HepG2 (cell line): ENCODE measurements around the gene ZNRF3. TPM values are rescaled to one million over a fixed set of nuclear protein-coding genes. Genes with fewer than 3 reads are reported as not detected.

Experiments used
- ADNP ChIP-seq: sonication (generic); formaldehyde crosslinking; IDR thresholded peaks from 2 replicates; pipeline ENCODE4 v1.4.0; 2020; ENCODE audit warnings: missing genetic modification reagents
- EP300 ChIP-seq, 3 experiments: sonication (generic) in 1 of 3; formaldehyde crosslinking in 1 of 3; IDR thresholded peaks; 2 replicates each; pipeline versions ENCODE4 v1.5.1 to v1.6.1; 2011 to 2020; ENCODE audit warnings: low read depth in 2 of 3, low read length in 2 of 3, borderline replicate concordance in 1 of 3, improper control_type of control experiment in 1 of 3, mild to moderate bottlenecking in 1 of 3, missing genetic modification reagents in 1 of 3, moderate library complexity in 1 of 3
- HNRNPLL ChIP-seq: fragments of 200-400 bp; formaldehyde crosslinking; IDR thresholded peaks from 2 replicates; pipeline ENCODE4 v1.6.1; 2017; ENCODE audit warnings: mild to moderate bottlenecking, low read depth, low read length; ENCODE audit not compliant: poor library complexity, severe bottlenecking
- MED1 ChIP-seq: sonication (generic); formaldehyde crosslinking; IDR thresholded peaks from 2 replicates; pipeline ENCODE4 v1.4.0; 2020; ENCODE audit warnings: missing genetic modification reagents
- PHF8 ChIP-seq: sonication (generic); formaldehyde crosslinking; IDR thresholded peaks from 2 replicates; pipeline ENCODE4 v1.5.0; 2020; ENCODE audit warnings: missing genetic modification reagents
- POLR2AphosphoS5 ChIP-seq: IDR thresholded peaks from 2 replicates; pipeline ENCODE4 v1.6.1; 2012; ENCODE audit warnings: low read depth, low read length
- REST ChIP-seq, 2 experiments: IDR thresholded peaks; 2 replicates each; pipeline ENCODE4 v1.6.1; 2011 to 2012; ENCODE audit warnings: low read length in 2 of 2, borderline replicate concordance in 1 of 2, low read depth in 1 of 2, mild to moderate bottlenecking in 1 of 2, moderate library complexity in 1 of 2
- SMC3 ChIP-seq: IDR thresholded peaks from 2 replicates; pipeline ENCODE4 v1.6.1; 2011; ENCODE audit warnings: low read length, improper control_type of control experiment
- SNAI1 ChIP-seq: sonication (generic); formaldehyde crosslinking; IDR thresholded peaks from 2 replicates; pipeline ENCODE4 v1.5.0; 2020; ENCODE audit warnings: mild to moderate bottlenecking, missing genetic modification reagents, borderline replicate concordance
- TFE3 ChIP-seq: IDR thresholded peaks from 2 replicates; pipeline ENCODE4 v1.6.1; 2016
- ZNF33B ChIP-seq: sonication (generic); formaldehyde crosslinking; IDR thresholded peaks from 2 replicates; pipeline ENCODE4 v1.5.1; 2020; ENCODE audit warnings: mild to moderate bottlenecking, missing genetic modification reagents
- ZNF441 ChIP-seq: sonication (generic); formaldehyde crosslinking; IDR thresholded peaks from 2 replicates; pipeline ENCODE4 v1.7.0; 2021; ENCODE audit warnings: missing genetic modification reagents, borderline replicate concordance
- ZNF543 ChIP-seq: sonication (generic); formaldehyde crosslinking; IDR thresholded peaks from 2 replicates; pipeline ENCODE4 v1.4.0; 2020; ENCODE audit warnings: mild to moderate bottlenecking, missing genetic modification reagents
- polyA plus RNA-seq, 8 experiments: library from polyadenylated mRNA; depleted of rRNA in 3 of 8; stranded (reverse) in 7 of 8; unstranded in 1 of 8; fragments of >200 nt; fragmentation: Illumina TruSeq in 4 of 8; extraction: Trizol in 4 of 8; gene quantifications; 2 replicates each; pipeline versions ENCODE4 v1.2.1 to v1.2.3, GENCODE V29; 2011 to 2016; ENCODE audit warnings: low read depth in 4 of 8, missing spikeins in 1 of 8, mixed read lengths in 1 of 8; ENCODE audit not compliant: insufficient read depth in 1 of 8
- total RNA-seq, 5 experiments: library from RNA; depleted of rRNA; stranded (reverse); fragments of >200 nt; fragmentation: Illumina TruSeq; extraction: Trizol; gene quantifications; 2 replicates each; pipeline ENCODE4 v1.2.3, GENCODE V29; 2016; ENCODE audit warnings: low read depth in 1 of 5

ZNRF3 gene
- total and polyA plus RNA-seq, 2 of the 13 experiments (the other 11 are each of a cell fraction or from before 2014, with no cell fraction given): 20.3 to 36.7 TPM

- TF ChIP-seq HNRNPLL: no peak
- TF ChIP-seq POLR2AphosphoS5: 0 out of 2 replicates have a peak, but pooled peaks have one; percentile 28
- TF ChIP-seq ZNF543 (CRISPR knock-in tag): no peak
- no peak for TF ChIP-seq SNAI1 (CRISPR knock-in tag)
- TF ChIP-seq ZNF441 (CRISPR knock-in tag): no peak
- TF ChIP-seq EP300 (IDR thresholded peaks at IDR 0.05; ENCODE audit: low read depth in 2 of 2, low read length in 2 of 2): peak in 1 of 2 experiments; percentile 69; a peak in 2 of 4 replicates
- no peak for TF ChIP-seq EP300 (CRISPR knock-in tag; IDR thresholded peaks at IDR 0.05; ENCODE audit: borderline replicate concordance)
- peak; percentile 42; the same call in 1 of the 2 replicates for TF ChIP-seq MED1 (CRISPR knock-in tag)
- no peak for TF ChIP-seq ADNP (CRISPR knock-in tag)
- TF ChIP-seq TFE3 (CRISPR knock-in tag): peak; percentile 27; the same call in 1 of the 2 replicates
- no peak for TF ChIP-seq SMC3
- TF ChIP-seq PHF8 (CRISPR knock-in tag): no peak
- TF ChIP-seq REST (IDR thresholded peaks at IDR 0.05; ENCODE audit: borderline replicate concordance in 1 of 2, low read depth in 1 of 2, low read length in 2 of 2): no peak
- TF ChIP-seq ZNF33B: no peak
Measured at GRCh38 chr22:28931844-28932567, 48.6 kb downstream of the ZNRF3 start (continued).
